HCEC 1CT (cell line): ENCODE measurements around the gene MAFF.
"Not testable (repeated sequence)": the region's sequence is repeated elsewhere in the genome, so short reads cannot be mapped to it uniquely, and the experiment has no call there.

Experiments used
- DNase-seq: peaks from one replicate; pipeline ENCODE4 v3.0.0-alpha.2; 2017

Gene MAFF

DNA sequence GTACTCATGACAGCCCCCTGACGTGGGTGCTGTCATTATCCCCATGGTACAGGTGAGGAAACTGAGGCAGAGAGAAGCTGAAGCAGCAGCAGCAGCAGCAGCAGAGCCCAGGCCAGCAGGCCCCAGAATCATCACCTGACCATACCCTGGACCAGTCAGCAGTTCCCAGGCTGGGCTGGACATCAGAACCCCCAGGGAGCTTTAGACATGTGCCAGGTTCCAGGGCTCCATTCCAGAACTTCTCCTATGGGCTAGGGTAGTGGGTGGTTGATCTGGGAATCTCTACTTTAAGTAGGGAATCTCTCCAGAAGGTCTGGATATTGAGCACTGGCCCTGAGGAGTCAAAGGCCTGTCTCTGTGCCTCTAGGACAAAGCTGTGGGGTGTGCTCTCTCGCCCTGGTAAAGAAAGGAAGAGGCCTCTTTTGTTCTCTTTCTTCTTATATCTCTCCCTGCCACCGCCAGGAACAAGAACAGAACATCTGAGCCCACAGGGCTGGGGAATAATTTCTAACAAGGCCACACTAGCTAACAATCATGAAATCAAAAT, 26.6 kb downstream of the MAFF start:
- DNase-seq = no peak

DNA sequence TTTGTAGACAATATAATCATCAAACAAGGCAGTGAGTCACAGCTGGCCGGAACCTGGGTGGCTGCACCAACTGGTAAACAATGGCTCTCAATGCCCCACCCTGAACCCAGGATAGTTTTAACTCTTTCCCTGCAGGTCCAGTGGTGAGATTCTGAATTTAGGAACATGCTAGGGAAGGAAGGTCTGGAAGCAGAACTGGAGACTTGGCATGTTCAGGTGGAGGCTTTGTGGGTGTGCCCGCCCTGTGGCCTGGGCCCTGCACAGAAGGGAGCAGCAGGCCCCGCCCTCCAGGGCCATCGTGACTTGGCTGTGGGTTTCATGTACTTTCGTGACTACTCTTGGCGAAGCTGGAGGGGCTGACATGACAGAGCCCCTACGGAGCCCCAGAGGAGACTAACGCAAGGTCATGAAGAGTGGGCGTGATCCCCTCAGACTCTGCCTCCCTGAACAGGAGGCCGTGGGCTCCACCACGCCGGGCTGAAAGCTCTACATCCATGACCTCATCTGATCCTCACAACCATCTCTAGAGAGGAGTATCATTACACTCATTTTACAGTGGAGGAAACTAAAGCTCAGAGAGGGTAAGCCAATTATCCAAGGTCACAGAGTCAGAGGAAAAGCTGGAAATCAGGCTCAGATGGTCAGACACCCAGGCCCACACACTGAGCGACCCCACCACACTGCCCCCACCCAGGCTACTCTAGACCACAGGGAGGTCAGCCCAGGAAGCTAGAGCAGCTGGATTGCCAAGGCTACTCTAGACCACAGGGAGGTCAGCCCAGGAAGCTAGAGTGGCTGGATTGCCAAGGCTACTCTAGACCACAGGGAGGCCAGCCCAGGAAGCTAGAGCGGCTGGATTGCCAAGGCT, 27.3 kb downstream of the MAFF start:
- DNase-seq = peak; percentile 54

DNA sequence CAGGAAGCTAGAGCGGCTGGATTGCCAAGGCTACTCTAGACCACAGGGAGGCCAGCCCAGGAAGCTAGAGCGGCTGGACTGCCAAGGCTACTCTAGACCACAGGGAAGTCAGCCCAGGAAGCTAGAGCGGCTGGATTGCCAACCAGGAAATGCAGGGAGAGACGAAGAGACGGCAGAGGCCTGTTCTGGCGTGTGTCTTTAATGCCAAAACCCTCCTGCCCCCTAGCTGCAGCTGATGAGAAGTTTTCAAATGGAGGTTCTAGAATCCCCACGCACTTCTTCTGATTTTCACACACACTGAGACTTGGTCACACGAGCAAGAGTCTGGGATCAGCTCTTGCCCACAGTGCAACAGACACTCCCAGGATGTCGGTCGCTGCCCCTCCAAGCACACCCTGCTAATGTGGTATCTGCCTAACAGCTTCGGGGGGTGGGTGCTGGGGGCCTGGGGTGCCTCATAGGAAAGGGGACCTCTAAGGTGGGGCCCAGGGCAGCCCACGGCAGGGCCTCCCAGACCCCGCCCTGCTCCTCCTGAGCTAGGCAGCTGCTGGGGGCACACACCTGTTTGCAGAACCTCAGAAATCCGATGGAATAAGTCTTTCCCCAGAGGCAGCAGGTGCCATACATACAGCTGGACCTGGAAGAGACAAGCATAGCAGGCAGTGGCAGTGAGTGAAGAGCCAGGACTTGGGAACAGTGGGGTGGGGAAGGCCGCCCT, 28.5 kb downstream of the MAFF start:
- DNase-seq = no peak

DNA sequence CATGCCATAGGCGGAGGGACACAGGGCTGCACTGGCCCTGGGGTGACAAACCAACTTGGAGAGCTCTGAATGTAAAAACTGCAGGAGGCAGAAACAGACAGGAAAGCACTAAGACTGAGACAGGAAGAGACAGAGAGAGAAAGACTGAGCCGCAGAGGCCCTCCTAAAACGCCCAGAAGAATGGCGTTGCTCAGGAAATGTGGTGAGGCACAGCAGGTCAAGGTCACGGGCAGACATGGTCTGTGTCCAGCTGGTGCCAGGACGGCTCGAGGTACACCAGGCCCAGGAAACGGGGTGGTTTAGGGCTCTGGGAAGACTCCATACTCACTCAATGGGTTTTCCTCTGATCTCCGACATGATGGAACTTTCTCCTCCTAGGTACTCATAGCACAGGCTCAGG, 29.1 kb downstream of the MAFF start:
- no peak for DNase-seq

DNA sequence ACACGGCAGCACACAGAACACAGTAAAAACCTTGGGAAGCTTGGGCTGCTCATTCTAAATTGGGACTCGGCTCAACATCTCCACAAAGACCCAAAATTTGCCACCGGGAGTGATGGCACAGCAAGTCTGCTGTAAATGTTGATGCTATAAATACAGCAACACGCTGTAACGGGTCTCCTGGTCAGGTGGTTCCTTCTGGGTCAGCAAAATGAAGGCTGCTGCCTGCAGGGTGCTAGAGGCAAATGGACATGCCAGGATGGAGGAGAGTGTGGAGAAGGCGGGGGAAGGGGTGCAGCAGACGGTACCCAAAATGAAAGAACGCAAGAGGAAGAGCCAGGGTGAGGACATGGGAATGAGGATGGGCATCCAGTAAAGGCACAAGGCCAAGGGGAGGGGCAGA, 30.4 kb downstream of the MAFF start:
- no peak for DNase-seq

DNA sequence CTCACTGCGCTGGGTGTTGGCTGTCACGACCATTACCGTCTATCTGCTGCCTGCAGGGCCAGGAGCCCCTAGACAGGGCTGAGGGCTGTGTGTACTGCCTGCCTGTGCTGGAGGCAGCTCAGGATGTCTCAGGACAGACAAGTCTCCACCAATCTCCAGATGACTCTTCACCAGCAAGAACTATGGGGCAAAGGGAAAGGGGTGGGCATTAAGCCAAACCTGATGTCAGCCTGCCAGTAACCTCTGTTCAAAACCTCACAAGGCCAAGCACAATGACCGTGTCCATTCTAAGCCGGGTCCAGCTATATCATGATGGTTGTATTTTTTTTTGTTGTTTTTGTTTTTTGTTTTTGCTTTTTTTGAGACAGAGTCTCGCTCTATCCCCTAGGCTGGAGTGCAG, 31.6 kb downstream of the MAFF start:
- DNase-seq = no peak

DNA sequence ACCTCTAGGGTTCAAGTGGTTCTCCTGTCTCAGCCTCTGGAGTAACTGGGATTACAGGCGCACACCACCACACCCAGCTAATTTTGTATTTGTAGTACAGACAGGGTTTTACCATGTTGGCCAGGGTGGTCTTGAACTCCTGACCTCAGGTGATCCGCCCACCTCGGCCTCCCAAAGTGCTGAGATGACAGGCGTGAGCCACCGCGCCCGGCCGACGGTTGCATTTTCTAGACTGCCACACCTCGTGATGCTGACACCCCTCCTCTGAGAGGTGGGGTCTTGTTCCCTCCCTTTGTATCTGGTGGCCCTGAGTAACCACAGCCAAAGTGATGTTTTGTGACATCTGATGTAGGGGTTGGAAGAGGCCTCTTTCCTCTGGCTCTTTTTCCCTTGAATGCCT, 32.1 kb downstream of the MAFF start:
- not testable (repeated sequence) for DNase-seq

DNA sequence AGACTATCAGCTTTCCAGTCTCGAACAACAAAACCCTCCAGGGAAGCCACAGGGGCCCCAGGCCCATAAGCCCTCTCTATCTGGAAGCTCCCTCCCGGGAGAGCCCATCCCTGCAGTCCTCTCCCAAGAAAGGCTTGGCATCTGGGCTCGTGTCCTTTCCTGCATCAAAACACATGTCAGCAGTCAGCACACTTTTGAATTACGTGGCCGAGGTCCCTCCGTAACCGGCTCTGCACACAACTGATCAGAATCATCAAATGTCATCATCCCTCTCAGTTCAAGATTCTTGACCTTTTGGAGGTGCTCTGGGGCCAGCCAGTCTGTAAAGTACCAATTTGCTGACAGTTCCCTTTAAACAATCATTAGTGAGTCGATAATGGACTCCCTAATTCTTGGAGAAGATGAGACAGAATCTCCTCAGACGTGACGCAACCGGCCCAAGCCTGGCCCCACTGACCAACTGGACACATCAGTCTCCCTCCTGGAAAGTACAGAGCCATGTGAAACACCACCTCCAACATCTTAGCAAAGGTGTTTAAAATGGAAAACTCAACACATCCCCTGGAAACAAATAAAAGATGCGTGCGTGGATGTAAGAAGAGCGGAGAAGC, 33.6 kb downstream of the MAFF start:
- no peak for DNase-seq

DNA sequence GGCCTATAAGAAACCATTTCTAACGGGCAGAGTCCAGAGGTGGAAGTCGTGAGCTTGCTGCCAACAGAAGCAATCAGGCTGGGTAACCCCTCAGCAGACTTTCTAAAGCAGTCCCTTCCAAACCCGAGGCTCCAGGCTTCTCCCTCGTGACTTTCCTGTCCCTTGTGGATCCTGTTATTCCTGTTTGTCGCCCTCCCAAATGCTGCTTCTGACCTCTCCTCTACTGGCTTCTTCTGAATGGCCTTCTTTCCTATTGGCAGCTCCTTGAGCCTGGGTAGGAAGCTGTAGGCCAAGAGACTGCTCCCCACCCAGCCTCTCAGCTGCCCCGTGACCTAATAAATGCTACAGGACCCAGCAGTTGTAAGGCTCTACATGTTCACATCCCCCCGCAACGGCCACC, 35.0 kb downstream of the MAFF start:
- DNase-seq = no peak

DNA sequence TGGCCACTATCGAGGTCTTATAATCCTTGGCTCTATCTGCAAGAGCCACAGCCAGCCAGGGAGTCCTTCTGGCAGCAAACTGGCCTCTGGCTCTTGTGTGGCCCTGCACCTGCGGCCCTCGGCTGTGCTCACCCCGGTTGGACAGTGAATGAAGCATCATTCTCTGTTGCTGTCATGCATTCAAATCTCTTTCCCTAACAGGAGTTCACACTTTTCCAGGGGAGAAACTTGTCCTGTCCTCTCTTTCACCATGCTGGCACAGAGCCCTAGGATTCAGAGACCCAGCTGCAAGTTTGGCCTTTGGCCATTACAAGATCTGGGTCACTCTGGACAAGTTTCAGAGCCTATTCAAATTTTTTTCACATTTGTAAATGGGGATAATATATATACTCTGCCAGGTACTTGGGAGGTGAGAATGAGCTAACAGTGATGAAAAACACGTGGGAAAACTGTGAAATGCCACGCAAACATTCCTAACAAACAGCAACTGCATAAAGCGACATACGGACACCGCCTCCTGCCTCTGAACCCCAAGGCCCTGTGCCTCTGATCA, 36.8 kb downstream of the MAFF start:
- peak; percentile 34 for DNase-seq

DNA sequence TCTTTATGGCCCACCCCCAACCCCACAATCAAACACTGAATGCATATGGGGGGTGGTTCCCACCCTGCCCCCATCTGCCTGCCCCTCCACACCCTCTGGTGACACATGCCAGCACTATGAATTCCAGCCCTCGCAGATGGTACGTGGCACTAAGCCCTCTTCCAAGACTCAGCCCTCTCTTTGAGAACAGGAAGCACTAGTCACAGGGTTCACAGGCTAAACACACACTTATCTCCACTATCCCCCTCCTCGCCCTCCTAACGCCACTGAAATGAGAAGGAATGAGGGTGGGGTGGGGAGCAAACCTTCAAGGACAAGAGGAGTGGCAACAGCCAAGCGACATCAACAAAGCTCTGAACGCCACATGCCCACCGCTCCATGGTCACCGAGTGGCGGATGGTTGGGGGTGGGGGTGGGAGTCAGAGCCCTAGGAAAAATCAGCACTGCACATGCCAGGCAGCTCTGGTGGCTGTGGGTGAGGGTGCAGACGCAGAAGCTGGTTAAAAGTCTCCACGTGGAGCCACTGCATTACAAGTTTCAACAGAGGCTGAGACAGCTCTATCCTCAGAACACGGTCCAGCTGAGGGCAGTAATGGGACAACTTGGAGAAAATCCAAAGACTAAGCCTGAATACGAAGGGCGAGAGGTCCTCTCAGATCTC, 37.4 kb downstream of the MAFF start:
- DNase-seq = peak; percentile 89

DNA sequence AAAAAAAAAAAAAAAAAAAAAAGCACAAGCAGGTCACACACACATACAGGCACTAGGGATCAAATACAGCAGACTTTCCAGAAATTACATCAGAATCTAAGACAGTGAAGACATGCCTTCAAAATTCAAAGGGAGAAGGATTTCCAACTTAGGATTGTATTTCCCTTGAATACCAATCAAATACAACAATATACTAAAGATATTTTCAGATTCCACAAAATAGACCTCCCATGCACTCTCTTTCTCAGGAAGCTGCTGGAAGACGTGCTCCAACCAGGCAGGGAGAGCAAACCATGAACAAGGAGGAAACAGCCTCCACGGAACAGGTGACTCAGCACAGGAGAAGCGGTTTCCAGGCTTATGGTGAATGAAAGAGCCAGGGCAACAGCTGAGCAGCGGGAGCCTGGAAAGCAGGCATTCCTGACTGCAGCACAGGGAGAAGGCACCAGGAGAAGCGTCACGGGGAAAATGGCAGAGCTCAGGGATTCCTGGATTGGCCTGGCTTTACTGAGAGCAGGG, 39.0 kb downstream of the MAFF start:
- DNase-seq = peak; percentile 75

DNA sequence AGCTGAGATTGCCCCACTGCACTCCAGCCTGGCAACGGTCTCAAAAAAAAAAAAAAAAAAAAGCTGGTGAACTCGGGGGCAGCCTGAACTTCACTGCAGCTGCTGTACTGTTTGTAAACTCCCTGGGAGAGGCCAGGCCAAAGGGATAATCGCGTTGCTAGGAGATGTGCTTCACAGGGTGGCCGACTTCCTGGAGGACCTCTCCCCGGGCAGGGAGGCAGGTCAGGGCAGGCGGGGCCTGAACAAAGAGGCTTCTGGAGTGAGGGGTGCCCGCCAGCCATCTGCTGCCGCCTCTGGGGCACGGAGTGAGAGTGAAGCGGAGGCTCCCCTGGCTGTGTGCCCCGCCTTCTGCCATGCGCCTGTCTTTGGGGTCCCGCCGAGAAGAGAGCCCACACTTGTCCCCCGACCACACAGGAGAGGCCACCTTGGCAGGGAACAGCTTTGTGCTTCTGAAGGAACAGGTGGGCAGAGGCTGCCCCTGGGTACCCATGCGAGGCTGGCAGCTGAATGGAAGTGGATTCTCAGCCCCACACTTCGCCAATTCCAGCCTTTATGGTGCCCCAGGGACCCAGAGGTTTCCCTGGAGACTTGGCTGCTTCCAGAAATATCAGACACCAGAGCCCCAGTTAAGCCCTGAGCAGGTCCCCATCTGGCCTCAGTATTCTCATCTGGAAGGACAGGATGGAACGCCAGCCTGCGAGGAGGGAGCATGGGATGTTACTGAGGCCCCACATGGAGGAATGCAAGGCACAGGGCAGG, 41.4 kb downstream of the MAFF start:
- DNase-seq = no peak

DNA sequence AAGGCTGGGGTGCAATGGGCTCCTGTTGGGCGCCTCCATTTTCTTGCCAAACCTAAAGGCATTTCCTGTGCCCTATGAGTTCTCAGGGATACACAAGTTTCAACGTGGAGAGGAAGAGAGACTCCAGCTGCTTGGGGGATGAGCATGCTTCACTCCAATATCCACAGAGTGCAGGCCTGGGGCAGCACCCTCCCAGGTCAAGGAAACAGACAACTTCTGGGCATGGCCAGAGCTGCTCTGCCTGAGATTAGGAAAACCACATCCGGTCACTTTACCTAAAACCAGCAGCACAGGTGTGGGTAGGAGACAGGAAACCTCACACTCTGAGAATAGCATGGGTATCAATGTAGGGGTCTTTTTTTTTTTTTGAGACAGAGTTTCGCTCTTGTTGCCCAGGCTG, 42.3 kb downstream of the MAFF start:
- DNase-seq = peak; percentile 11

DNA sequence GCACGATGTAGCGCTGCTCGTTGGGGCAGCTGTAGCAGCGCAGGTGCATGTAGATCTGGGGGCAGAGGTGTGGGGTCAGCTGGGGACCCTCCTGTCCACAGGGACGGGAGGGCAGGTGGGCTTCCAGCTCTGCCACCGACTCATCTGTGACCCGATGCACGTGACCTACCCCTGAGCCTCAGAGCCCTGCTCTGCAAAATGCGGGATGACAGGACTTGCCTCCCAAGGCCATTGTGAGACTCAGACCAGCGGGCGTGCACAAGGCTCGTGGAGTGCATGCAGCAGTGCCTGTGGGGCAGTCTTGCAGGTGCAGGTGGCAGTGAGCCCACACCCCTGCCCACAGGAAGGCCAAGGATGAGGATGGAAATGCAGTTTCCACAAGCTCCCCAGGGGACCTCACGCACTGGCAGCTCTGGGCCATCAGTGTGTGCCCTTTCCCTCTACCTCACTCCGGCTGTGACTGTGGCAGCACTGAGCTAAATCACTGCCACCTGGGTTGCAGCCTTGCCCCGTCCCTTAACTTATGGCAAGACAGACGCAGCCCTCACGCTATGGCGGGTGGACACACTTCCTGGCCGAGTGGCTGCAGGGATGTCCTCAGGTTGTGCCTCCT, 44.4 kb downstream of the MAFF start:
- DNase-seq = no peak

DNA sequence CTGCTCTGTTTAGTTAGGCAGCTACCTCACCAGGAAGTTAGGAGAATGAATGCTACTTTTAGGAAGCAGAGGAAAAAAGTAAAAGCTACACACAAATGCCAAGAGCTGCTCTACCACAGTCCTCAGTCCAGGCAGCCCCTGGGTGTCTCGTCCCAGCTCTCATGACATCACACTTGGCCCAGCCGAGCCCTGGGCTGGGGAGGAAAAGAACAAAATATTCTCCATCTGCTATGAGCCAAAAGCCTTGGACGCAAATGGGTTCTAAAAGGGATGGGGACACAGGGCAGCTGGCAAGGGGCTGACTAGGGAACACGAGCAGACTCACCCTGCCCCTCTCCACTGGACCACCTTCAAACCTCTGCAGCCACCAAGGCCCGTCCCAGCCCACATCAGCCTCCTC, 44.9 kb downstream of the MAFF start:
- no peak for DNase-seq

DNA sequence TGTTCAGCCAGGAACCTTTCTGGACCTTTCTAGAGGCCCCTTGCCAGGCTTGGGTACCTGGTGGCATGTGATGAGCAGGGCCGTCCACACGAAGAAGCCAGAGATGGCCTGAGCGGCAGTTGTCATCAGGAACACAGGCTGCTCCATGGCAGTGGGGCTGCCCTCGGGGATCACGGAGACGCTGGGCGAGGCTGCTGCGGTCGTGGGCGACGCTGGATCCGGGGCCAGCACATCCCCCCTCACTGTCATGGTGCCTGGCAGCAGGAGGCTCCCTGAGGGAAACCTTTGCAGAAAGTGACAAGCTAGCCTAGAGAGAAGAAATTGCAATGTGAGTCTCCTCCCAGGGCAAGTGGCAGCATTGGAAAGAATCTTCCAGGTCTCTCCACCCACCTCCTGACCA, 45.9 kb downstream of the MAFF start:
- DNase-seq = no peak

DNA sequence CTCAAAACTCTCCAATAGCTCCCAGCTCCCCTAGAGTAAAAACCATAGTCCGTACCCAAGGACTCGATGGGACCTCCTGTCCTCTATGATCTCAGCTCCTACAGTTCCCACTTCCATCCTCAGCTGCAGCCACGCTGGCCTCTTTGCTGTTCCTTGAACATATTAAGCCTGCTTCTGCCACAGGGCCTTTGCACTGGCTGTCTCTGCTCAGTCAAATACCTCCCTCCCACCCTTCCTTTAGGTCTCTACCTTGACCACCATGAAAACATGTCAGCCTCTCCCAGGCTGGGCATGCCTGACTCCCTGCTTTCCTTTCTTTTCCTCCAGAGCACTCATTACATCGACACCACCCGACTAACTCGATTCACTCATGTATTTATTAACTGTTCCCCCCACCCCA, 46.5 kb downstream of the MAFF start:
- no peak for DNase-seq

DNA sequence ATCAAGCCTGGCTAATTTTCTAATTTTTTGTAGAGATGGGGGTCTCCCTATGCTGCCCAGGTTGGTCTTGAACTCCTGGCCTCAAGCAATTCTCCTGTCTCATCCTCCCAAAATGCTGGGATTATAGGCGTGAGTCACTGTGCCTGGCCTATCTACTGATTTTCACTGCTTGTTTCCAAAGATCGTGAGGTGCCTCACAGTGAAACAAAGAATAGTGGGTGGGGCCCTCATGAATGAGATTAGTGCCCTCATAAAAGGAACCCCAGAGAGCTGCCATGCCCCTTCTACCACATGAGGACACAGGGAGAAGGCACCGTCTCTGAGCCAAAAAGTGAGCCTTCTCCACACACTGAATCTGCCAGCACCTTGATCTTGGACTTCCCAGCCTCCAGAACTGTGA, 47.5 kb downstream of the MAFF start:
- no peak for DNase-seq

DNA sequence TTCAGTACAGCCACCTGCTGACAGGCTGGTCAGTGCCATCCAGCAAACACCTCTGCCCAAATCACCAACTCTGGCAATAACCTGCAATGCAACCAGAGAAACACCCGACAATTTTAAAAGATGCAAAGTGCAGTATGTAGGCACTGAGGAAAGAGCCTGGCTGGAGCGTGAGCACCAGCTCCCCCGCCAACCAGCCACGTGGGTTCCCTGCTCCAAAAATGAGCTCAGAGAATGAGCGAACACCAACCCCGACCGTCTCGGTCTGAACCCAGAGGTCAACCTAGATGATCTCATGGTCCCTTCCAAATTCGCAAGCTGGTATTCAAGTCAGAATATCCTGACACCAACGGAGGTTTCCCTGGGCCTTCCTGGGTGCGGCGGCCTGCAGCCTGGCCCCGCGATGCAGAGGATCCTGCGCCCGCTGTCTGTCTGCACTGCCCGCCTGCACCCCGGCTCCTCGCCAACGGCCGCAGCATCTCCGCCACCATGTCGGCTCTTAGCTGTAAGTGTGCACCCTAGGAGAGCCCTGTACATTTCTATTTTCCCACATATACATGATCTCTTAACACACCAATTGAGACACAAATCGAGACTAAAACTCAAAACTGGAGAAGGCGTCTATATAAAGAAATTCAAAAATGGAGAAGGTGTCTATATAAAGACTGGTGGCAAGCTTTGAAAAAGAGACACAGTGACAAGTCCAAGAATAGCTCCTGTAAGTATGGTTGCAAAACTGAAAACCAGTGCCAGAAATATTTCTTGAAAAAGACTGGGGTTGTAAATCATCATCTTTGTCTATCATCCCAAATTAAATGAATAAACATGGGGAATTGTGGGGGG, 48.2 kb downstream of the MAFF start:
- no peak for DNase-seq
